NB4 (cell line): ENCODE measurements around the gene KSR1.

Source experiments
- CTCF ChIP-seq: IDR thresholded peaks from one replicate; pipeline ENCODE4 v1.5.1; 2012; ENCODE audit warnings: low read depth, low read length
- POLR2A ChIP-seq: IDR thresholded peaks from 2 replicates; pipeline ENCODE4 v1.6.1; 2011; ENCODE audit warnings: mild to moderate bottlenecking; ENCODE audit not compliant: insufficient read length; ENCODE audit errors: extremely low read depth

GRCh38 chr17:27669850-27670249 is 213.6 kb downstream of the KSR1 start:
- no peak for TF ChIP-seq POLR2A
- no peak for TF ChIP-seq CTCF
